Measurements from ENCODE around the gene ITPR3. TPM values are rescaled to one million over a fixed set of nuclear protein-coding genes. Genes with fewer than 3 reads are reported as not detected.
A peak's percentile ranks its signal among the peaks of the same experiment; 100 is the strongest.

Gene ITPR3
- total RNA-seq, 2 experiments from 2014 or later = 56.6 to 83.5 TPM

DNA sequence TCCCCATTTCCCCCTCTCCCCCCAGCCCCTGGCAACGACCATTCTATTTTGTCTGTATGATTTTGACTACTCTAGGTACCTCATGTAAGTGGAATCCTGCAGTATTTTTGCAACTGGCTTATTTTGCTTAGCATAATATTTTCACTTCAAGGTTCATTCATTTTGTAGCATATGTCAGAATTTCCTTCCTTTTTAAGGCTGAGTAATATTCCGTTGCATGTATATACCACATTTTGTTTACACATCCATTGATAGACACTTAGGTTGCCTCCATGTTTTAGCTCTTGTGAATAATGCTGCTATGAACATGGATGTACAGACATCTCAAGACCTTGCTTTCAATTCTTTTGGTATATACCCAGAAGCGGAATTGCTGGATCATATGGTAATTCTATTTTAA, 91.8 kb downstream of the ITPR3 start:
- POLR2A ChIA-PET = interaction anchor here (0.6 kb wide), 1 partner anchor 10 kb away, joined by 3 read pairs; no protein-coding TSS in a partner anchor
- TF ChIP-seq CTCF (conservative IDR thresholded peaks at IDR 0.05; ENCODE audit: low read length) = no peak
- TF ChIP-seq EZH2phosphoT487 (IDR thresholded peaks at IDR 0.05; ENCODE audit: borderline replicate concordance, low read depth, low read length) = no peak
- CTCF ChIA-PET (ENCODE audit: unreplicated experiment) = no interaction called here
- H3K4me2 ChIP-seq (ENCODE audit: low read length) = no peak overlapping the region
- H3K4me1 ChIP-seq (ENCODE audit: insufficient read depth, low read length, poor library complexity, severe bottlenecking) = peaks cover 30% of the 10 kb centered on the region
- H2AFZ ChIP-seq (ENCODE audit: low read length) = no peak overlapping the region
- no peaks in the 10 kb centered on the region for H4K20me1 ChIP-seq (ENCODE audit: insufficient read depth, low read length)
- no peak for DNase-seq (ENCODE audit: low spot score)
- H3K9me3 ChIP-seq (ENCODE audit: low read length) = no peaks in the 10 kb centered on the region
- no TSS peak for BruUV-seq (replicated peaks)
- H3K79me2 ChIP-seq (ENCODE audit: insufficient read depth, low read depth, low read length) = peaks cover 20% of the 10 kb centered on the region
- H3K9me2 ChIP-seq (ENCODE audit: insufficient read depth, low read length) = no peaks in the 10 kb centered on the region
- H3K4me3 ChIP-seq (ENCODE audit: low read depth, low read length, poor library complexity, severe bottlenecking) = no peak overlapping the region
- intact Hi-C loops (cut with micrococcal nuclease; ENCODE audit: unreplicated experiment) = loop anchor here (5.0 kb wide), 2 partner anchors 49 to 319 kb away; no protein-coding TSS in a partner anchor
- H3K36me3 ChIP-seq (ENCODE audit: insufficient read depth, low read length) = peaks cover 28% of the 10 kb centered on the region
- H3K27ac ChIP-seq (ENCODE audit: low read depth, low read length, poor library complexity, severe bottlenecking) = no peak overlapping the region

GRCh38 chr6:33713786-33714185, 92.7 kb downstream of the ITPR3 start:
- Histone ChIP-seq H2AFZ (ENCODE audit: low read length) (no peak overlapping the region), H3K36me3 (ENCODE audit: insufficient read depth, low read length) (peaks cover 20% of the 10 kb centered on the region), H3K4me1 (ENCODE audit: insufficient read depth, low read length, poor library complexity, severe bottlenecking) (peaks cover 29% of the 10 kb centered on the region), H3K79me2 (ENCODE audit: insufficient read depth, low read depth, low read length) (peaks cover 20% of the 10 kb centered on the region), H4K20me1 (ENCODE audit: insufficient read depth, low read length) (no peaks in the 10 kb centered on the region), H3K4me3 (ENCODE audit: low read depth, low read length, poor library complexity, severe bottlenecking) (no peak overlapping the region), H3K27ac (ENCODE audit: low read depth, low read length, poor library complexity, severe bottlenecking) (no peak overlapping the region), H3K4me2 (ENCODE audit: low read length) (no peak overlapping the region), H3K9me2 (ENCODE audit: insufficient read depth, low read length) (no peaks in the 10 kb centered on the region), H3K9me3 (ENCODE audit: low read length) (no peaks in the 10 kb centered on the region)
- no peak for TF ChIP-seq CTCF (conservative IDR thresholded peaks at IDR 0.05; ENCODE audit: low read length)
- TF ChIP-seq EZH2phosphoT487 (IDR thresholded peaks at IDR 0.05; ENCODE audit: borderline replicate concordance, low read depth, low read length) = no peak
- intact Hi-C loops (cut with micrococcal nuclease; ENCODE audit: unreplicated experiment) = loop anchor here (2.0 to 5.0 kb wide), 3 partner anchors 49 to 319 kb away; no protein-coding TSS in a partner anchor
- no TSS peak for BruUV-seq (replicated peaks)
- ChIA-PET CTCF (ENCODE audit: unreplicated experiment) (no interaction called here), POLR2A (interaction anchor here (0.6 kb wide), 1 partner anchor 11 kb away, joined by 3 read pairs; no protein-coding TSS in a partner anchor)
- no peak for DNase-seq (ENCODE audit: low spot score)

GRCh38 chr6:33714385-33715040, 93.4 kb downstream of the ITPR3 start:
- POLR2A ChIA-PET = no interaction called here
- H3K9me3 ChIP-seq (ENCODE audit: low read length) = no peaks in the 10 kb centered on the region
- CTCF ChIA-PET (ENCODE audit: unreplicated experiment) = interaction anchor here (0.5 kb wide), 1 partner anchor 49 kb away, joined by 3 read pairs; no protein-coding TSS in a partner anchor
- peaks cover 12% of the 10 kb centered on the region for H3K36me3 ChIP-seq (ENCODE audit: insufficient read depth, low read length)
- no peak overlapping the region for H3K4me2 ChIP-seq (ENCODE audit: low read length)
- no peak overlapping the region for H2AFZ ChIP-seq (ENCODE audit: low read length)
- peaks cover 17% of the 10 kb centered on the region for H3K79me2 ChIP-seq (ENCODE audit: insufficient read depth, low read depth, low read length)
- no peak overlapping the region for H3K27ac ChIP-seq (ENCODE audit: low read depth, low read length, poor library complexity, severe bottlenecking)
- BruUV-seq (replicated peaks) = no TSS peak
- intact Hi-C loops (cut with micrococcal nuclease; ENCODE audit: unreplicated experiment) = loop anchor here (2.0 to 5.0 kb wide), 3 partner anchors 48 to 318 kb away; no protein-coding TSS in a partner anchor
- peaks cover 22% of the 10 kb centered on the region for H3K4me1 ChIP-seq (ENCODE audit: insufficient read depth, low read length, poor library complexity, severe bottlenecking)
- H3K4me3 ChIP-seq (ENCODE audit: low read depth, low read length, poor library complexity, severe bottlenecking) = no peak overlapping the region
- no peaks in the 10 kb centered on the region for H3K9me2 ChIP-seq (ENCODE audit: insufficient read depth, low read length)
- H4K20me1 ChIP-seq (ENCODE audit: insufficient read depth, low read length) = no peaks in the 10 kb centered on the region
- no peak for TF ChIP-seq EZH2phosphoT487 (IDR thresholded peaks at IDR 0.05; ENCODE audit: borderline replicate concordance, low read depth, low read length)
- TF ChIP-seq CTCF (conservative IDR thresholded peaks at IDR 0.05; ENCODE audit: low read length) = no peak; the same call in 1 of the 2 replicates
- DNase-seq (ENCODE audit: low spot score) = peak; percentile 25
